ENCODE results near the gene ZNF274. TPM values are rescaled to one million over a fixed set of nuclear protein-coding genes. Genes with fewer than 3 reads are reported as not detected.
"Not testable (repeated sequence)": the region's sequence is repeated elsewhere in the genome, so short reads cannot be mapped to it uniquely, and the experiment has no call there.

The ZNF274 gene
- polyA plus RNA-seq (ENCODE audit: insufficient read length in 4 of 4), result 10 to 100 TPM; 17.6 to 25.8 (median 20.7) TPM

GRCh38 chr19:58182989-58183816, at the start of gene ZNF274:
Gene ZNF274, plus strand, starts transcription at chr19:58183061. Its CDS starts 905 bp downstream, at chr19:58183966.
- peak; percentile 81 to 90 (median 86) for DNase-seq (ENCODE audit: low read depth in 4 of 4, low spot score in 2 of 4)

DNA sequence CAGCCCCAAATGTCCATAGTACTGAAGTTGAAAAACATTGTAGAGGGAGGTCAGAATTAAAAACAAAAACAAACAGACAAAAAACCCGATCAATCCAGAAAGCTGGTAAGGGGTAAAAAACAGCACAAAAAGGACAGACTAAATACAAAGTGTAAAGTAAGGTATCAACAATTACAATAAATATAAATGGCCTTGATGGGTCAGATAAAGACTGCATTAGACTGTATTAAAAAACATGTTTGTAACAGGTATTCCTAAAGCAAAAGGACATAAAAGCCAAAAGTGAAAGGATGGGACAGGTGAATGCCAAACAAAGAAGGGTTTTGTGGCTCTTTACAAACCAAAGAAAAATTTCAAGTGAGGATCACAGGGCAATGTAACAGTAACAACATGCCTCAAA, 48.6 kb upstream of the ZNF274 start:
- no peak for DNase-seq (ENCODE audit: low read depth in 4 of 4, low spot score in 2 of 4)

DNA sequence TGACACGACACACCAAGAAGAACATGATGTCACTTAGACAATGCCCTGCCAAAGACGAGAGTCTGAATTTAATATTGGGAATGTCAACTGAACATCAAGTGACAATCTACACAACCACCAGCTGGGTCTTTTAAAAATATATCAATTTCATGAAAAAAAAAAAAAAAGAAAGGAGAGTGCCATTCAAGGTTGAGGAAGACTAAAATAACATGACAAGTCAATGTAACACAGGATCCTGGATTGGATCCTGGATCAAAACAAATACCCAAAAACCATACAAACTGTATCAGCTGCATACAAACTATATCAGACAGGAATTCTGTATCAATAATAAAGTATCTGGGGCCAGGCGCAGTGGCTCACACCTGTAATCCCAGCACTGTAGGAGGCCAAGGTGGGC, 37.0 kb upstream of the ZNF274 start:
- no peak for DNase-seq (ENCODE audit: low read depth in 4 of 4, low spot score in 2 of 4)

DNA sequence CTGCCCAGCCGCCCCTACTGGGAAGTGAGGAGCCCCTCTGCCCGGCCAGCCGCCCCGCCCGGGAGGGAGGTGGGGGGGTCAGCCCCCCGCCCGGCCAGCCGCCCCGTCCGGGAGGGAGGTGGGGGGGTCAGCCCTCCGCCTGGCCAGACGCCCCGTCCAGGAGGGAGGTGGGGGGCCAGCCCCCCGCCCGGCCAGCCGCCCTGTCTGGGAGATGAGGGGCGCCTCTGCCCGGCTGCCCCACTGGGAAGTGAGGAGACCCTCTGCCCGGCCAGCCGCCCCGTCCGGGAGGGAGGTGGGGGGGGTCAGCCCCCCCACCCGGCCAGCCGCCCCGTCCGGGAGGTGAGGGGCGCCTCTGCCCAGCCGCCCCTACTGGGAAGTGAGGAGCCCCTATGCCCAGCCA, 35.4 kb upstream of the ZNF274 start:
- not testable (repeated sequence) for DNase-seq (ENCODE audit: low read depth in 4 of 4, low spot score in 2 of 4)

- peak; percentile 45 to 79 (median 75) for DNase-seq (ENCODE audit: low read depth in 4 of 4, low spot score in 2 of 4)
These were observed 32.4 kb upstream of the ZNF274 start, which contains the start of gene ZNF329 for GRCh38 chr19:58150328-58150921. Gene ZNF329, minus strand, starts transcription at chr19:58150789. Its CDS starts 21,286 bp downstream, at chr19:58129503.

DNA sequence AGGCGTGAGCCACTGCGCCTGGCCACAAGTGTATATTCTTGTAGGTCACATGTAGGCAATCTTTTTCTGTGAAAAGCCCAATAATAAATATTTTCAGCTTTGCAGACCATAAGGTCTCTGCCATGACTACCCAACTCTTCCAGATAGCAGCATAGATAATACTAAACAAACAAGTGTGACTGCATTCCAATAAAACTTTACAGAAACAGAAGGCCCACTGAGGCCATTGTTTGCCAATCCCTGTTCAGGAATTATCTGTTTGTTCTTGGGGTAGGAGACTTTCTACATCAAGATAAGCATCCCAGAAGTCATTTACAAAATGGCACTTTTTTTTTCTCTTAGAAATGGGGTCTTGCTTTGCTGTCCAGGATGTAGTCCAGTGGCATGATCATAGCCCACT, 29.5 kb upstream of the ZNF274 start:
- DNase-seq (ENCODE audit: low read depth in 4 of 4, low spot score in 2 of 4), result no peak

DNA sequence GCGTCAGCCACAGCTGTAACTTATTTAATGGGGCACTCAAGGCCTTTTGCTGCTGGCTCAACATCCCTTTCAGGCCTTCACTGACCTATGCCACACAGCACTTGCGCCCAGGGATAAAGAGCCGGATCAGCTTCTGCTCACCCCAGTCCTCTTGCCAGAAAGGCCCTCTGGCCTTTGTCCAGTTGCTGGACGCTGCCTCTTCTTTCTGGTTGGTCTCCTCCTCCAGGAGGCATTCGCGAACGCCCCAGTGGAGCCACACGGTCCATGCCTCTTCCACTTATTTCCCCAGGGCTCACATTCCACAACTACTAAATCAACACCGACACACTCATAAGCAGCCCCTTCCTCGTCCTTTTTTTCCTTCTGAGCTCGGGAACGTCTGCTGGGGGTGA, 28.6 kb upstream of the ZNF274 start:
- peak; percentile 32 to 52 (median 48) for DNase-seq (ENCODE audit: low read depth in 4 of 4, low spot score in 2 of 4)

DNA sequence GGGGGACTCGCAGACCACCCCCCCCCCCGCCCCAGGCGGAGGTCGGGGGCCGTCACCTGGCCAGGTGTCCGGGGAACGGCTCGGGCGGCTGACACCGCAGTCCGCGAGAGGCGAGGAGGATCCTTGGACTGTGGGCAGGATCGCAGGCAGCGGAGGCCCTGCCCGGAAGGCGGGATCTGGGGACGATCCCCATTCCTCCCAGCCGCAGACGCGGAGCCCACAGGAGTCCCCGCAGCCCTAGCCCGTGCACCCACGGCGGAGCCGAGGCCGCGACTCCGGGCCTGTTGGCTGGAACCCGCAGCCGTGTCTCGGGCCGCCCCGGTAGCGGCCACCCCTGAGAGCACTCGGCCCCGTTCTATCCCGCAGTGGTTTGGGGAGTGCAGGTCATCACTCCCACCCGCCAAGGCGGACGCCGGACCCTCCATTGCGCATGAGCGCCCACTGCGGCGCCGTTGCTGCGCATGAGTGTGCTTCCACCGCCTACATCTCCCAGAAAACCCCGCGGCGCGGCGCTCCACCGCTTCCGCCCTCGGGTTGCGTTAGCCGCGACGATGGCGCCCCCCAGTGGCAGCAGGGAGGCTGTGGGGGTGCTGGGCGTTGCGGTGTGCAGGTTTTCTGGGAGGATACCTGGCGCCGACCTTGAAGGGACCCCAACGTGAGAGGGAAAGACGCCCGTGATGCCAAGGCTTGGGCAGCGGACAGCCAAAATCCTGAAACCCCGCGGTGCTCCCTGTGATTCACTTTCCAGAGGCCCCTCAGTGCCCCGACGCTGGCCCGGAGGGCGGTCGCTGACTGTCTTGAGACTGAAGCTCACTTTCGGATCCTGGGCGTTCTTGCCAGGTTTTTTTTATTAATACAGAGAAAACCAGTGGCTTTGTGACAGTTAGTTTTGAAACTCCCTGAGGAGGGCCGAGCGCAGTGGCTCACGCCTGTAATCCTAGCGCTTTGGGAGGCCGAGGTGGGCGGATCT, 27.9 kb upstream of the ZNF274 start:
- peak; percentile 90 to 94 (median 92) for DNase-seq (ENCODE audit: low read depth in 4 of 4, low spot score in 2 of 4)

DNA sequence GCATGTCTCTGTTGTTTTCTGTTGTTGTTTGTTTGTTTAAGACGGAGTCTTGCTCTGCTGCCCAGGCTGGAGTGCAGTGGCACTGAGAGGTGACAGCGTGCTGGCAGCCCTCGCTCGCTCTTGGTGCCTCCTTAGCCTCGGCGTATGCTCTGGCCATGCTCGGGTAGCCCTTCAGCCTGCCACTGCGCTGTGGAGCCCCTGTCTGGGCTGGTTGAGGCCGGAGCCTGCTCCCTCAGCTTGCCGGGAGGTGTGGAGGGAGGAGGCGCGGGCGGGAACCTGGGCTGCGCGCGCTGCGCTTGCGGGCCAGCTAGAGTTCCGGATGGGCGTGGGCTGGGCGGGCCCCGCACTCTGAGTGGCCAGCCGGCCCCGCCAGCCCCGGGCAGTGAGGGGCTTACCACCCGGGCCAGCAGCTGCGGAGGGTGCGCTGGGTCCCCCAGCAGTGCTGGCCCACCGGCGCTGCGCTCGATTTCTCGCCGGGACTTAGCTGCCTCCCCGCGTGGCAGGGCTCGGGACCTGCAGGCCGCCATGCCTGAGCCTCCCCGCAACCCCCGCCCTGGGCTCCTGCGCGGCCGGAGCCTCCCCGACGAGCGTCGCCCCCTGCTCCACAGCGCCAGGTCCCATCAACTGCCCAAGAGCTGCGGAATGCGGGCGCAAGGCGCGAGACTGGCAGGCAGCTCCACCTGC, 25.7 kb upstream of the ZNF274 start:
- DNase-seq (ENCODE audit: low read depth in 4 of 4, low spot score in 2 of 4), result no peak

GRCh38 chr19:58166268-58166667, 16.6 kb upstream of the ZNF274 start:
- no peak for DNase-seq (ENCODE audit: low read depth in 4 of 4, low spot score in 2 of 4)

- DNase-seq (ENCODE audit: low read depth in 4 of 4, low spot score in 2 of 4), result no peak
These were observed 16.1 kb upstream of the ZNF274 start for GRCh38 chr19:58166708-58167280.

GRCh38 chr19:58170860-58171259, 12.0 kb upstream of the ZNF274 start:
- DNase-seq (ENCODE audit: low read depth in 4 of 4, low spot score in 2 of 4), result no peak

GRCh38 chr19:58181902-58182576, 822 bp upstream of the ZNF274 start:
- no peak for DNase-seq (ENCODE audit: low read depth in 4 of 4, low spot score in 2 of 4)

GRCh38 chr19:58182577-58182988, 278 bp upstream of the ZNF274 start:
- no peak for DNase-seq (ENCODE audit: low read depth in 4 of 4, low spot score in 2 of 4)

GRCh38 chr19:58183817-58184215, 955 bp downstream of the ZNF274 start:
- DNase-seq (ENCODE audit: low read depth in 4 of 4, low spot score in 2 of 4), result peak in 1 of 4 donors; percentile 49

- peak in 1 of 4 donors; percentile 27 for DNase-seq (ENCODE audit: low read depth in 4 of 4, low spot score in 2 of 4)
These were observed 14.2 kb downstream of the ZNF274 start for GRCh38 chr19:58196901-58197616.

DNA sequence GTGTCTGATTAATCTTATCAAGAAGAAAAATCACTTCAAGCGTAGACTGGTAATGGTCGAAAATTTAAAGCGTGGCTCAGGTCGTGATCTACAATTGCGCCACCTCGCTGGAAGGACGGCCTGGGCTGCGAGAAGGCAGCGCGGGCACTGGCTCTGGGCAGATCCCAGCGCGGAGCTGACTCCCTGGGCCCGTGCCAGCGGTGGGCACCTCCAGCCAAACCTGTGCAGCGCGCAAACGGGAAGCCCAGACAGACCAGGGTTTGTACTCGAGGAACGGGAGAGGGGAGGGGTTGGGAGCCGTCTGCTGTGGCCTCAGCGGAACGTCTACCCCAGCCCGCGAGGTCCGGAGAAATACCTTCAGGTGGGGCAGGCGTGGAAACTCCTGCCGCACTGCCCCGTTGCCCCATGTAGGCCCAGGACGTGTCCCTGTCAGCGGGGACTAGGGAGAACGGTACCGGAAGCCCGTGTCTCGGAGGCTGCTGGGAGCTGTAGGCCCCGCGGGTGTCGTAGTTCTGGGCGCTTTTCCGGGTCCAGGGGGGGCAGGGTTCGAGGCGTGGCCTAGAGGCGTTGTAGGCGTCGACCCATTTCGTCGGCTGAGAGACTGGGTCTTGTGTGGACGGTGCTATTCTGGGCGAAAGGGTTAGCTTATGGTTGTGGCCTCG, 21.1 kb downstream of the ZNF274 start:
- DNase-seq (ENCODE audit: low read depth in 4 of 4, low spot score in 2 of 4), result no peak

- no peak for DNase-seq (ENCODE audit: low read depth in 4 of 4, low spot score in 2 of 4)
These were observed 21.7 kb downstream of the ZNF274 start for GRCh38 chr19:58204566-58204965.

Data from left renal cortex interstitium (tissue), 4 donors.